ENCODE data around the gene RPUSD1.

DNA sequence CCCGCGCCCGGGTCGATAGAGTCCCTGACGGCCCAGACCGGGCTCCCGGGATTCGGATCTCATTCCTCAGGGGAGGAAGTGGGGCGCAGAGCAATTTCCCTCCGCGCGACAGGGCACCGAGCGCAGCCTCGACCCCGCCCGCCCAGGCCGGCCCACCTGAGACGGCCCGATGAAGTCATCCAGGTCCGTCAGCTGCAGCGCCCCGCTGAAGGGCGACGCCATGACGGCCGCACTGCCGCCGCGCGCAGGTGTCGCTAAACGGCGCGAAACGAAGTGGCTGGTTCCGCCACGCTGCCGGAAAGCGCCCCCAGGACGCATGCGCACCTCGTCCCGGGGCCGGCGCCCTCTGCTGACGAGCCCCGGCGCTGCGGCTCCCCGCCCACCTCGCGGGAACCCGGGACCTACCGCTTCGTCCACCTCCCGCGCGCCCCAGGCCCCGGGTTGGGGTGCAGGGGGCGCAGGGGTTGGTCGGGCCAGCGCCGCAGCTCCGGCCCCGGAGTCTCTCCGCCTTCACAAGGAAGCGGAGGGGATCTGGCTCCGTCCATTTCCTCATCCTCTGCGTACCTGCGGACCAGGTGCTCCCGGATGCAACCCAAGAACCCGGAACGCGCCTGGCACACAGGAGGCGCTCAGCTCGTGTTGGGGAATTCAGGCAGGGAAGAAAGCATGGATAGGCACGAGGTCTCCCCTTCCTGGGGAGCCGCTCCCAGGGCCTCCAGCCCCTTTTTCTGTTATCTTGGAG lies 47.2 kb downstream of the RPUSD1 start, which contains the start of gene CIAO3:
- TF ChIP-seq, protein P1, sequence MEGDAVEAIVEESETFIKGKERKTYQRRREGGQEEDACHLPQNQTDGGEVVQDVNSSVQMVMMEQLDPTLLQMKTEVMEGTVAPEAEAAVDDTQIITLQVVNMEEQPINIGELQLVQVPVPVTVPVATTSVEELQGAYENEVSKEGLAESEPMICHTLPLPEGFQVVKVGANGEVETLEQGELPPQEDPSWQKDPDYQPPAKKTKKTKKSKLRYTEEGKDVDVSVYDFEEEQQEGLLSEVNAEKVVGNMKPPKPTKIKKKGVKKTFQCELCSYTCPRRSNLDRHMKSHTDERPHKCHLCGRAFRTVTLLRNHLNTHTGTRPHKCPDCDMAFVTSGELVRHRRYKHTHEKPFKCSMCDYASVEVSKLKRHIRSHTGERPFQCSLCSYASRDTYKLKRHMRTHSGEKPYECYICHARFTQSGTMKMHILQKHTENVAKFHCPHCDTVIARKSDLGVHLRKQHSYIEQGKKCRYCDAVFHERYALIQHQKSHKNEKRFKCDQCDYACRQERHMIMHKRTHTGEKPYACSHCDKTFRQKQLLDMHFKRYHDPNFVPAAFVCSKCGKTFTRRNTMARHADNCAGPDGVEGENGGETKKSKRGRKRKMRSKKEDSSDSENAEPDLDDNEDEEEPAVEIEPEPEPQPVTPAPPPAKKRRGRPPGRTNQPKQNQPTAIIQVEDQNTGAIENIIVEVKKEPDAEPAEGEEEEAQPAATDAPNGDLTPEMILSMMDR (IDR thresholded peaks at IDR 0.05; ENCODE audit: insufficient read depth, low read length, poor library complexity, severe bottlenecking), result peak; percentile 81
- no peak for TF ChIP-seq EZH2phosphoT487 (conservative IDR thresholded peaks at IDR 0.05; ENCODE audit: low read length)
